GM12865 (cell line): ENCODE measurements around the gene TUBA1A.
"Not testable (repeated sequence)": the region's sequence is repeated elsewhere in the genome, so short reads cannot be mapped to it uniquely, and the experiment has no call there.

Experiments used
- DNase-seq: peaks from one replicate; pipeline ENCODE4 v3.0.0; 2010; ENCODE audit warnings: low read depth
- H3K4me3 ChIP-seq: 2 replicates; pipeline ENCODE4 v1.5.1; 2011; ENCODE audit warnings: mild to moderate bottlenecking, low read depth, low read length, control low read depth
- CTCF ChIP-seq: IDR thresholded peaks from 2 replicates; pipeline ENCODE4 v1.5.1; 2011; ENCODE audit warnings: low read length, control low read depth, low read depth, inconsistent platforms; ENCODE audit not compliant: insufficient read depth; ENCODE audit errors: missing control alignments

TUBA1A gene

GRCh38 chr12:49219417-49220026, 30.6 kb upstream of the TUBA1A start:
- no peak for TF ChIP-seq CTCF
- no peak overlapping the region for H3K4me3 ChIP-seq
- no peak for DNase-seq

GRCh38 chr12:49212572-49212971, 23.7 kb upstream of the TUBA1A start:
- TF ChIP-seq CTCF: no peak
- DNase-seq: no peak

GRCh38 chr12:49210703-49211102, 21.8 kb upstream of the TUBA1A start:
- not testable (repeated sequence) for H3K4me3 ChIP-seq, DNase-seq

More at GRCh38 chr12:49212572-49212971, 23.7 kb upstream of the TUBA1A start:
- H3K4me3 ChIP-seq: no peak overlapping the region

GRCh38 chr12:49208676-49209075, 19.8 kb upstream of the TUBA1A start:
- no peak for DNase-seq
- H3K4me3 ChIP-seq: no peak overlapping the region
- TF ChIP-seq CTCF: no peak

GRCh38 chr12:49208146-49208545, 19.3 kb upstream of the TUBA1A start:
- no peak for TF ChIP-seq CTCF
- no peak overlapping the region for H3K4me3 ChIP-seq
- DNase-seq: no peak

- no peak for DNase-seq
- H3K4me3 ChIP-seq: no peak overlapping the region
- TF ChIP-seq CTCF: no peak
These were observed 17.5 kb upstream of the TUBA1A start for GRCh38 chr12:49206389-49206788.

GRCh38 chr12:49201595-49202295, 12.9 kb upstream of the TUBA1A start:
- DNase-seq: no peak
- H3K4me3 ChIP-seq: no peak overlapping the region
- TF ChIP-seq CTCF: no peak
